ENCODE data around the gene ENTR1. TPM values are rescaled to one million over a fixed set of nuclear protein-coding genes. Genes with fewer than 3 reads are reported as not detected.

Gene ENTR1
- total and polyA plus RNA-seq, 2 of the 13 experiments (the other 11 are each of a cell fraction or from before 2014, with no cell fraction given) = 70.1 to 76.4 TPM

GRCh38 chr9:136441681-136442245, 31.3 kb upstream of the ENTR1 start (continued):
- no peak for TF ChIP-seq ATM (IDR thresholded peaks at IDR 0.05; ENCODE audit: borderline replicate concordance)
- no peak for TF ChIP-seq ZNF207 (IDR thresholded peaks at IDR 0.05; ENCODE audit: borderline replicate concordance)
- no peak for TF ChIP-seq HES4 (CRISPR knock-in tag; IDR thresholded peaks at IDR 0.05; ENCODE audit: borderline replicate concordance)
- TF ChIP-seq ZNF720 (CRISPR knock-in tag; IDR thresholded peaks at IDR 0.05) = no peak
- no peak for TF ChIP-seq ZNF598 (CRISPR knock-in tag; IDR thresholded peaks at IDR 0.05; ENCODE audit: borderline replicate concordance)
- 0 out of 2 replicates have a peak, but pooled peaks have one; percentile 49 for TF ChIP-seq MAX (IDR thresholded peaks at IDR 0.05)
- TF ChIP-seq MYPOP (CRISPR knock-in tag; IDR thresholded peaks at IDR 0.05) = peak; percentile 28; the same call in 1 of the 2 replicates
- no peak for TF ChIP-seq ZBTB7A (CRISPR knock-in tag; IDR thresholded peaks at IDR 0.05)
- no peak for TF ChIP-seq TBP (CRISPR knock-in tag; IDR thresholded peaks at IDR 0.05)
- TF ChIP-seq ZNF841 (CRISPR knock-in tag; IDR thresholded peaks at IDR 0.05; ENCODE audit: borderline replicate concordance) = no peak
- no peak for TF ChIP-seq MYNN (CRISPR knock-in tag; IDR thresholded peaks at IDR 0.05; ENCODE audit: low read depth)
- 0 out of 2 replicates have a peak, but pooled peaks have one; percentile 6 for TF ChIP-seq CEBPG (CRISPR knock-in tag; IDR thresholded peaks at IDR 0.05)
- no peak for TF ChIP-seq ZNF335 (CRISPR knock-in tag; IDR thresholded peaks at IDR 0.05)
- no peak for TF ChIP-seq KLF6 (CRISPR knock-in tag; IDR thresholded peaks at IDR 0.05)
- no peak for TF ChIP-seq GABPA (IDR thresholded peaks at IDR 0.05; ENCODE audit: low read depth, low read length)
- TF ChIP-seq GABPA (CRISPR knock-in tag; IDR thresholded peaks at IDR 0.05; ENCODE audit: low read depth) = no peak
- peak; percentile 55; the same call in 1 of the 2 replicates for TF ChIP-seq POGK (CRISPR knock-in tag; conservative IDR thresholded peaks at IDR 0.05)
- no peak for TF ChIP-seq NFYC (CRISPR knock-in tag; IDR thresholded peaks at IDR 0.05)
- TF ChIP-seq MXD4 (CRISPR knock-in tag; IDR thresholded peaks at IDR 0.05) = peak; percentile 42; the same call in 1 of the 2 replicates
- TF ChIP-seq MLX (CRISPR knock-in tag; IDR thresholded peaks at IDR 0.05) = peak; percentile 51; the same call in 1 of the 2 replicates
- TF ChIP-seq MTA1 (CRISPR knock-in tag; IDR thresholded peaks at IDR 0.05; ENCODE audit: borderline replicate concordance) = peak; percentile 57; the same call in 1 of the 2 replicates
- no peak for TF ChIP-seq SUZ12 (IDR thresholded peaks at IDR 0.05; ENCODE audit: low read depth, low read length)
- no peak for TF ChIP-seq FOXA1 (IDR thresholded peaks at IDR 0.05)
- peak; percentile 24; the same call in 1 of the 2 replicates for TF ChIP-seq FOXA1 (CRISPR knock-in tag; IDR thresholded peaks at IDR 0.05)
- no peak; the same call in 1 of the 2 replicates for TF ChIP-seq HOXA3 (CRISPR knock-in tag; IDR thresholded peaks at IDR 0.05)
- TF ChIP-seq ZGPAT (CRISPR knock-in tag; IDR thresholded peaks at IDR 0.05) = peak; percentile 26; the same call in 1 of the 2 replicates

Measured in HepG2 (cell line).